ENCODE results near the gene CHRDL2. TPM values are rescaled to one million over a fixed set of nuclear protein-coding genes. Genes with fewer than 3 reads are reported as not detected.
A peak's percentile ranks its signal among the peaks of the same experiment; 100 is the strongest.

CHRDL2 gene
- total RNA-seq, 6 experiments from 2014 or later = 2.9 to 41.4 (median 23.9) TPM

DNA sequence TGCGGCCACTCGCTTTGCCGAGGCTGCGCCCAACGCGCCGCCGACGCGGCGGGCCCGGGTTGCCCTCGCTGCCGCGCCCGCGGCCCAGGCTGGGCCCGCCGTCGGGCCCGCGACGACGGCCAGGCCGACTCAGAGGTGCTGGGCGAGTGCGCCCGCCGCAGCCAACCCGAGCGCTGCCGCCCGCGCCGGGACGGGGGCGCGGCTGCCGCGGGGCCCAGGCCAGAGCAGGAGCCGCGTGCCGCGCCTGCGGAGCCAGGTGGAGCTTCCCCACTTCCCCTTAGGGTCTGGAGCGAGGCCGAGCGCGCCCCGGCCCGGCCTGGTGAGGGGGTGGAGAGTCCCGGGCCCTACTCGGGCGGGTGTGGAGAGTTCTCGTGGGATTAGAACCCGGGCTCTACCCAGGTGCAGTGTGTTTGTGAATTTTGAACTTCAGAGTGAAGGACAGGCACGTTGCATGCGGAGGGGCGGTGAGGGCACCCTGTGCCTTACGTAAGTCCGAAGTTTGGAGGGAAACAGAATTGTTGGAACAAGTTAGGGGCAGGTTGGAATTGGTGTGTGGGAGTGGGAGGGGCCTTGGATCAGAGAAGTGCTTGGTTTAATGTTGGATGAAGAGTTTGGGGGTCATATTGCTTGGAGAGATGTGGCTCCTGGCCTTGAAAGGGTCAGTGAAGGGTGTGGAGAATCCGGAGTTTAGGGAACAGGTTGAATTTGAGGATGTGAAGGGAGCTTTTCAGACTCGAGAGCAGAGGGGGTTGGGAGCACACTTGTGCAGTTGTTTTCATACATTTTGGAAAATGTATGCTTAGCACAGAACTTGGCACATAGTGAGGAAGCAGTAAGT is 18.1 kb upstream of the CHRDL2 start:
- Histone ChIP-seq H3K36me3 (no peaks in the 10 kb centered on the region), H3K9me3 (no peaks in the 10 kb centered on the region), H3K4me1 (peaks cover 0 to 39% (median 5%) of the 10 kb centered on the region in 4 donors), H3K27ac (peak overlapping the region; percentile 90 to 96 (median 93)), H3K27me3 (no peaks in the 10 kb centered on the region), H3K4me3 (peak overlapping the region; percentile 69 to 81 (median 80))
- DNase-seq (peak; percentile 71 to 79 (median 73)), ATAC-seq (peak; percentile 40 to 64 (median 60))
- intact Hi-C loops (cut with DNase I) = no loop called here
- WGBS (ENCODE audit: insufficient coverage, low coverage, low lambda C conversion rate, missing lambda C conversion rate) = 0% methylated on average over 15 of the region's 63 CpGs
- TF ChIP-seq, protein P1, sequence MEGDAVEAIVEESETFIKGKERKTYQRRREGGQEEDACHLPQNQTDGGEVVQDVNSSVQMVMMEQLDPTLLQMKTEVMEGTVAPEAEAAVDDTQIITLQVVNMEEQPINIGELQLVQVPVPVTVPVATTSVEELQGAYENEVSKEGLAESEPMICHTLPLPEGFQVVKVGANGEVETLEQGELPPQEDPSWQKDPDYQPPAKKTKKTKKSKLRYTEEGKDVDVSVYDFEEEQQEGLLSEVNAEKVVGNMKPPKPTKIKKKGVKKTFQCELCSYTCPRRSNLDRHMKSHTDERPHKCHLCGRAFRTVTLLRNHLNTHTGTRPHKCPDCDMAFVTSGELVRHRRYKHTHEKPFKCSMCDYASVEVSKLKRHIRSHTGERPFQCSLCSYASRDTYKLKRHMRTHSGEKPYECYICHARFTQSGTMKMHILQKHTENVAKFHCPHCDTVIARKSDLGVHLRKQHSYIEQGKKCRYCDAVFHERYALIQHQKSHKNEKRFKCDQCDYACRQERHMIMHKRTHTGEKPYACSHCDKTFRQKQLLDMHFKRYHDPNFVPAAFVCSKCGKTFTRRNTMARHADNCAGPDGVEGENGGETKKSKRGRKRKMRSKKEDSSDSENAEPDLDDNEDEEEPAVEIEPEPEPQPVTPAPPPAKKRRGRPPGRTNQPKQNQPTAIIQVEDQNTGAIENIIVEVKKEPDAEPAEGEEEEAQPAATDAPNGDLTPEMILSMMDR (IDR thresholded peaks at IDR 0.05) = no peak
- no peak for TF ChIP-seq POLR2A (IDR thresholded peaks at IDR 0.05)

DNA sequence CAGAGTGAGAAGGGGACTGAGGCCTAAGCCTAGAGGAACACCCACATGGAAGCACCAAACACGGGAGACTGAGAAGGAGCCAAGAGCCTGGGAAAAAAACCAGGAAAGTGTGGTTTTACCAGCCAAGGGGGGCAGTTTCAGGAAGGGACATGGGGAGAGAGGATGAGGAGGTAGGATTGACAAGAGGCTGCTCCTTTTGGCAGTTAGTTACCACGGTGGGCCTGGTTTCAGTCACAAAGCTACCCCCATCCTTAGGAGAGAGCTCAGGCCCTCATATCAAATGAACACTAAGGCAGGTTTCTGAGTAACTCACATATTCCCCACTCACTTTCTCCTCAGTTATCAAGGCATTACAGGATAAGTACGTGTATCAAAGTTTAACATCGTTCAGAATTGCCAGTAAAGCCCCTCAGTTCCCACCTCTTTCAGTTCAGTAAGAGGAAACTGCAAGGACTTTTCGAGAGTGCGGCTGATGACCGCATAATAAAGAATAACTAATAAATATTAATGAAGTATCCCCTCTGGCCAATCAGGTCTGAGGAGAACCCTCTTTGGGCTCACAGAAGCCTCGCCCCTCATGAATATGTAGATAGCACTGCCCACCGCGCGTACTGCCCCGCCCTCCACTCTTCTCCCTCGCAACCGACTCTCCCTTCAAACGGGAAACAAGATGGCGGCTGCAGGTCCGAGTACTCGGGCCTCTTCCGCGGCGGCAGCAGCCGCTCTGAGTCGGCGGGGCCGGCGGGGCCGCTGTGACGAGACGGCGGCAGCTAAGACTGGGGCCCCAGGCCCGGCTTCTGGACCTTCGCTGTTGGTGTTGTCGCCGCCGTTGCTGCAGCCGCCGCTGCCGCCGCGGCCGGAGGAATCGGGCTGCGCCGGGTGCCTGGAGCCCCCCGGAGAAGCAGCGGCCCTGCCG is 17.2 kb upstream of the CHRDL2 start, which contains the start of gene RNF169:
Gene RNF169, plus strand, starts transcription at position 639 of the 916 bp plus-strand sequence. Its CDS starts 32 bp downstream, at position 671.
- Histone ChIP-seq H3K27ac (peak within 1 kb of the TSS; percentile 90 to 96 (median 93)), H3K4me1 (peaks cover 0 to 30% (median 3%) of the 10 kb centered on the region in 4 donors), H3K27me3 (no peaks in the 10 kb centered on the region), H3K4me3 (peak within 1 kb of the TSS; percentile 69 to 81 (median 80)), H3K36me3 (no peaks in the 10 kb centered on the region), H3K9me3 (no peaks in the 10 kb centered on the region)
- TF ChIP-seq POLR2A (IDR thresholded peaks at IDR 0.05) = peak; percentile 79
- TF ChIP-seq, protein P1 (IDR thresholded peaks at IDR 0.05) = no peak
- ATAC-seq (peak; percentile 97 to 99 (median 98)), DNase-seq (peak; percentile 93 to 96 (median 96))
- WGBS (ENCODE audit: insufficient coverage, low coverage, low lambda C conversion rate, missing lambda C conversion rate) = 2% methylated on average over 21 of the region's 47 CpGs
- intact Hi-C loops (cut with DNase I) = no loop called here

DNA sequence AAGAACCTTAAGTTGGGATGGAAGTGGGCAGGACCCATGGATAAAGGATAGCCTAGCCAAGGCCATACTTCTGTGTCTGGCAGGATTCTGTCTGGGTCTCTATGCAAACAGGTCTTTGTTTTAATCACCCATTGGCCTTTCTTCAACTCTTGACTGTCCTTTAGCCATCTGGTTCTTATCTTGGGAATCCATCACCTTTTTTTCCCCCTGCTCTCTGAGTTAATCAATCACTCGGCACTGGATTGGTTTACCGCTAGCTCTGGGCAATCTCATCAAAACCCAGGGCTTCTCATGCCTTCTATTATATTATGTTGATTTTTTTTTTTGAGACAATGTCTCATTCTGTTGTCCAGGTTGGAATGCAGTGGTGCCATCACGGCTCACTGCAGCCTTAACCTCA is 15.6 kb upstream of the CHRDL2 start:
- DNase-seq (no peak), ATAC-seq (no peak)
- TF ChIP-seq POLR2A (IDR thresholded peaks at IDR 0.05) = no peak
- TF ChIP-seq, protein P1 (IDR thresholded peaks at IDR 0.05) = no peak
- H3K4me1 ChIP-seq = peaks cover 0 to 24% (median 0%) of the 10 kb centered on the region in 4 donors
- H3K9me3 ChIP-seq = no peaks in the 10 kb centered on the region
- no peak overlapping the region for H3K27ac ChIP-seq
- no peaks in the 10 kb centered on the region for H3K36me3 ChIP-seq
- no peaks in the 10 kb centered on the region for H3K27me3 ChIP-seq
- 91% methylated on average over 3 of the region's 3 CpGs for WGBS (ENCODE audit: insufficient coverage, low coverage, low lambda C conversion rate, missing lambda C conversion rate)
- H3K4me3 ChIP-seq = no peak overlapping the region
- intact Hi-C loops (cut with DNase I) = no loop called here

DNA sequence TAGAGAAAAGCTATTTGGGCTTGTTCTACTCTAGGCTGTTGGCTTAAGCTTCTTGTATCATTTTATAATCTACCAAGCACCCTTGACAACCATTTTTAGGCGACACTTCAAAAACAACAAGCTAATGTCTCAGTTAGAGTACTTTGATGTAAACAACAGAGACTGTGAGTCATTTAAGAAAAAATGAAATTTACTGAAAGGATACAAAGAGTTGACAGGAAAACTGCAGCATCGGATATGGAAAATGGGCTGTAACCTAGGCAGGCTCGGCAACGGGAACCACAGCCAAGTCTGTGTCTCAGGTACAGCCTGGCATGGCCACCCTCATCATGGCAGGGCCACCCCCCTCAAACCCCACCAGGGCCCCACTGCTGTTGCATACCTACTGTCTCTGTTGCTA is 13.1 kb upstream of the CHRDL2 start:
- H3K36me3 ChIP-seq = no peaks in the 10 kb centered on the region
- DNase-seq = no peak
- no peaks in the 10 kb centered on the region for H3K27me3 ChIP-seq
- H3K4me3 ChIP-seq = no peak overlapping the region
- no peak for ATAC-seq
- H3K4me1 ChIP-seq = peaks cover 0 to 8% (median 0%) of the 10 kb centered on the region in 4 donors
- no peaks in the 10 kb centered on the region for H3K9me3 ChIP-seq
- intact Hi-C loops (cut with DNase I) = no loop called here
- TF ChIP-seq POLR2A (IDR thresholded peaks at IDR 0.05) = no peak
- TF ChIP-seq, protein P1 (IDR thresholded peaks at IDR 0.05) = no peak
- no peak overlapping the region for H3K27ac ChIP-seq
- 60% methylated on average over 4 of the region's 4 CpGs for WGBS (ENCODE audit: insufficient coverage, low coverage, low lambda C conversion rate, missing lambda C conversion rate)
